ENCODE results near the gene CCDC8.
"Not testable (repeated sequence)": the region's sequence is repeated elsewhere in the genome, so short reads cannot be mapped to it uniquely, and the experiment has no call there.

The CCDC8 gene

DNA sequence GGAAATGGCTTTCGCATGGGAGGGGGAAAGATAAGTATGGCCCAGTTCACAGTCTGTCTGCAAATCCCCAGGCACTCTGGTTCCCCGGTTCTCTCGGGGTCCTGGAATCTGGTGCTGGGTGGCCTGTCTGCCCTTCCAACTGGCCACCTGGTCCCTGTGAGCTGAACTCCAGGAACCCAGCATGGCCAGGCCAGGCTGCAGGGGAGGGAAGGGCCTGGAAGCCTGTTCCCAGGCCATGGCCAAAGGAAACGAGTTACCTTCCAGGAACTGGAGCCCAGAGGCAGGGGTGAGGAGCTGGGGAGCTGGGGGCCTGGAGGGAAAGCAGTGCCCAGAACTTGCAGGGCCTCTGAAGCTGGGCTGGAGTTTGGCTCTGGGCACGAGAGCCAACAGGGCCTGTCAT is 34.5 kb upstream of the CCDC8 start:
- Histone ChIP-seq H3K4me1 (ENCODE audit: control insufficient read depth, insufficient read depth, low read length) (no peaks in the 10 kb centered on the region), H3K36me3 (ENCODE audit: control insufficient read depth, insufficient read depth, low read length) (no peaks in the 10 kb centered on the region), H3K9me3 (ENCODE audit: control insufficient read depth, low read length) (no peaks in the 10 kb centered on the region), H3K4me3 (ENCODE audit: low read length) (no peak overlapping the region), H3K9ac (ENCODE audit: low read length) (no peak overlapping the region), H3K27me3 (ENCODE audit: control insufficient read depth, insufficient read depth, low read length) (no peaks in the 10 kb centered on the region)

DNA sequence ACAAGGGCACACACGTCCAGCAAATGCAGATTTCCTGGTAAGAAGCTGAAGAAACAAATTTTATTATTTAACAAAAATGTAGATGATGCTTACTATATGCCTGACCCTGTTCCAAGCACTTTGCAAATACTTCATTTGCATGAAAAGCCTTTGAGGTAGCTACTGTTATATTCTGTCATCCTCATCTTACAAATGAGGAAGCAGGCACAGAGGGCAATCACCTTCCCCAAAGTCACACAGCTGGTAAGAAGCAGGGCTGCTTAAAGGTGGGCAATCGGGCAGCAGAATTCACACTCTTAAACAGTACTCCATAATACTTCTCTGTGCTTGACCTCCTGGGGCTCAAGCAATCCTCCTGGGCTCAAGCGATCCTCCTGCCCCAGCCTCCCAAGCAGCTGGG is 33.6 kb upstream of the CCDC8 start:
- Histone ChIP-seq H3K9me3 (ENCODE audit: control insufficient read depth, low read length) (no peaks in the 10 kb centered on the region), H3K4me1 (ENCODE audit: control insufficient read depth, insufficient read depth, low read length) (no peaks in the 10 kb centered on the region), H3K27me3 (ENCODE audit: control insufficient read depth, insufficient read depth, low read length) (no peaks in the 10 kb centered on the region), H3K9ac (ENCODE audit: low read length) (no peak overlapping the region), H3K36me3 (ENCODE audit: control insufficient read depth, insufficient read depth, low read length) (no peaks in the 10 kb centered on the region), H3K4me3 (ENCODE audit: low read length) (no peak overlapping the region)

DNA sequence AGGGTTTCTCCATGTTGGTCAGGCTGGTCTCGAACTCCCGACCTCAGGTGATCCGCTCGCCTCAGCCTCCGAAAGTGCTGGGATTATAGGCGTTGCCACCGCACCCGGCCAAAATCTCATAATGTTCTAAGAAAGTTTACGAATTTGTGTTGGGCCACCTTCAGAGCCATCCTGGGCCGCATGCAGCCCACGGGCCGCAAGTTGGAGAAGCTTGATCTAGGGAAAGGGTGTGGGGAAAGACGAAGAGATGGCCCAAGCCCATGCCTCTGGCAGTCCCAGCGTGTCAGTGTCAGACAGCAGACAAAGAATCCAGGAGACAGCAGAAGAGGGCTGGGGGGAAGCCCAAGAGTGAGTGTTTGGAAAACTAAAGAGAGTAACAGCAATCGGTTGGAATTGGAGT is 32.7 kb upstream of the CCDC8 start:
- no peak overlapping the region for H3K4me3 ChIP-seq (ENCODE audit: low read length)
- H3K9ac ChIP-seq (ENCODE audit: low read length), result no peak overlapping the region
- H3K36me3 ChIP-seq (ENCODE audit: control insufficient read depth, insufficient read depth, low read length), result no peaks in the 10 kb centered on the region
- H3K4me1 ChIP-seq (ENCODE audit: control insufficient read depth, insufficient read depth, low read length), result no peaks in the 10 kb centered on the region
- H3K9me3 ChIP-seq (ENCODE audit: control insufficient read depth, low read length), result no peaks in the 10 kb centered on the region
- H3K27me3 ChIP-seq (ENCODE audit: control insufficient read depth, insufficient read depth, low read length), result no peaks in the 10 kb centered on the region

DNA sequence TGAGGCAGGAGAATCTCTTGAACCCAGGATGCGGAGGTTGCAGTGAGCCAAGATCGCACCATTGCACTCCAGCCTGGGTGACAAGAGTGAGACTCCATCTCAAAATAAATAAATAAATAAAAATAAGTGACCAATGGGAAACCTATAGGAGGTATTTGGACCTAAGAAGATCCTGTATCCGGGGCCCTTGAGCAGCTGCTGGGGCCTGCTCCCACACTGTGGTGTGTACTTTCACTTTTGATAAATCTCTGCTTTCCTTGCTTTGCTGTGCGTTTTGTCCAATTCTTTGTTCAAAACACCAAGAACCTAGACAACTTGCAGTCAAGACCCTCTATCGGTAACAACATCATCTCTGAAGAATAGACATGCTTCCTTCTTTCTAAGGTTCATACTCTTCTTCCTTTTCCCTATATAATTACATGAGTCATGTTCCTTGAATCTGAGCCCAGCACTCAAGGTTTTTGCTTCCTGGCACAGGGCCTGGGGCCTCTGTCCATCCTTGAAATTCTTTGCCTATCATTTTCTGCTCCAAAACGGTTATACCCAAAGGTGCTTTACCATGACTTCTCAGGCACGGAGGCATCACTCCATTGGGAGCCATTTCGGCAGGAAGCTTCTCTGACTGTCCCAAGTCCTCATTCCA is 29.6 kb upstream of the CCDC8 start:
- no peaks in the 10 kb centered on the region for H3K27me3 ChIP-seq (ENCODE audit: control insufficient read depth, insufficient read depth, low read length)
- H3K9ac ChIP-seq (ENCODE audit: low read length), result no peak overlapping the region
- H3K4me1 ChIP-seq (ENCODE audit: control insufficient read depth, insufficient read depth, low read length), result no peaks in the 10 kb centered on the region
- H3K36me3 ChIP-seq (ENCODE audit: control insufficient read depth, insufficient read depth, low read length), result no peaks in the 10 kb centered on the region
- no peak overlapping the region for H3K4me3 ChIP-seq (ENCODE audit: low read length)
- H3K9me3 ChIP-seq (ENCODE audit: control insufficient read depth, low read length), result no peaks in the 10 kb centered on the region

DNA sequence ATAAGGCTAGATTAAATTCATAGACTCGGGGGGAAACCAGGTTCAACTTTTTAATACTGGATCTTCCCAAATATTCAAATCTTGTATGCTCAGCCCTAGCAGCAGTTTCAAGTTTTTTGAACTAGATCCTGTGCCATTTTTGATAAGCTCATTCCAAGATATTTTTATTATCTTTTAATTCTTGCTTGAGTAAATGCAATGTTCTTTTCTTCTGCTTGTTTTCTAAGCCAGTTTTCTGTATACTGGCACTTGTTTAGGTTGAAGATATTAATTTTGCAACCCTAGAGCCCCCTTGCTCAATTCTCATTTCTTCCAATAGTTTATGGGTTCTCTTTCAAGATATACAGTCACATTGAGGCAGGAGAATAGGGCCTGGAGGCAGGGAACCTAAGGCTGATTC is 28.5 kb upstream of the CCDC8 start:
- Histone ChIP-seq H3K36me3 (ENCODE audit: control insufficient read depth, insufficient read depth, low read length) (no peaks in the 10 kb centered on the region), H3K4me1 (ENCODE audit: control insufficient read depth, insufficient read depth, low read length) (no peaks in the 10 kb centered on the region), H3K27me3 (ENCODE audit: control insufficient read depth, insufficient read depth, low read length) (no peaks in the 10 kb centered on the region), H3K9ac (ENCODE audit: low read length) (no peak overlapping the region), H3K4me3 (ENCODE audit: low read length) (no peak overlapping the region), H3K9me3 (ENCODE audit: control insufficient read depth, low read length) (no peaks in the 10 kb centered on the region)

DNA sequence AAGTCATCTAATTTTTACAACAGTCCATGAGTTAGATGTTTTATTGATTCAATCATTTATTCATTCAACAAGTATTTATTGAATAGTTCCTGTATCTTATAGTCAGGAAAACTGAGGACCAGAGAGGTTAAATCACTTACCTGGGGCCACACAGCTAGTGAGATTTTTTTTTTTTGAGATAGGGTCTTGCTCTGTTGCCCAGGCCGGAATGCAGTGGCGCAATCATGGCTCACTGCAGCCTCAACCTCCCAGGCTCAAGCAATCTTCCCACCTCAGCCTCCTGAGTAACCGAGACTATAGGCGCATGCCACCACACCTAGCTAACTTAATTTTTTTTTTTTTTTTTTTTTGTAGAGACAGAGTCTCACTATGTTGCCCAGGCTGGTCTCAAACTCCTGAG is 22.3 kb upstream of the CCDC8 start:
- not testable (repeated sequence) for H3K4me3 ChIP-seq (ENCODE audit: low read length); H3K27me3 ChIP-seq (ENCODE audit: control insufficient read depth, insufficient read depth, low read length)

DNA sequence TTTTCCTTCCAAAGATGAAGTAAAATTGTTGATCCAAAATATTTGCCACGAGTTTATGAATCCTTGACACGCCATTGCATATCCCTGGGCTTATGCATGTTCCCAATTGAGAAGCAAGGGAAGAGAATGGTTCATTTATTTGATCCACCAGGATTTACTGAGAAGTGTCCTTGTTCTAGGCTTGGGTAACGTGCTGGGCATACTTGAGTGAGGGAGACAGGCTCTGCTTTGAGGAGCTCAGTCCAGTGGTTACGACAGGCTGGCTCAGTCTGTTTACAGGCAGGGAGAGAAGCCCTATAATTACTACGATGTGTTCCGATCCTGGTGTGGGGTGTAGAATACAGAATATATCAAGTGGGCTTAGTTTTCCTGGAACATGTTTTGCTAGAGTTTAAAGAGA is 21.6 kb upstream of the CCDC8 start:
- H3K4me3 ChIP-seq (ENCODE audit: low read length), result no peak overlapping the region
- no peak overlapping the region for H3K9ac ChIP-seq (ENCODE audit: low read length)
- H3K36me3 ChIP-seq (ENCODE audit: control insufficient read depth, insufficient read depth, low read length), result no peaks in the 10 kb centered on the region
- peaks cover 1% of the 10 kb centered on the region for H3K27me3 ChIP-seq (ENCODE audit: control insufficient read depth, insufficient read depth, low read length)
- no peaks in the 10 kb centered on the region for H3K9me3 ChIP-seq (ENCODE audit: control insufficient read depth, low read length)
- no peaks in the 10 kb centered on the region for H3K4me1 ChIP-seq (ENCODE audit: control insufficient read depth, insufficient read depth, low read length)

More for the DNA sequence above, 22.3 kb upstream of the CCDC8 start:
- not testable (repeated sequence) for H3K9ac ChIP-seq (ENCODE audit: low read length); H3K4me1 ChIP-seq (ENCODE audit: control insufficient read depth, insufficient read depth, low read length); H3K36me3 ChIP-seq (ENCODE audit: control insufficient read depth, insufficient read depth, low read length); H3K9me3 ChIP-seq (ENCODE audit: control insufficient read depth, low read length)

DNA sequence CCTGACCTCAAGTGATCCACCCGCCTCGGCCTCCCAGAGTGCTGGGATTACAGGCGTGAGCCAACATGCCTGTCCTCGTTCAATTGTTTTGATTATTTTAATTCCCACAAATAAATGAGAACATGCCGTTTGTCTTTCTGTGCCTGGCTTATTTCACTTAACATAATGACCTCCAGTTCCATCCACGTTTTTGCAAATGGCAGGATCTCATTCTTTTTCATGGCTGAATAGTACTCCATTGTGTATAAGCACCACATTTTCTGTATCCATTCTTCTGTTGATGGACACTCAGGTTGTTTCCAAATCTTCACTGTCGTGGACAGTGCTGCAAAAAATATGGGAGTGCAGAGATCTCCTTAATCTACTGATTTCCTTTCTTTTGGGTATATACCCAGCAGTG is 20.1 kb upstream of the CCDC8 start:
- H3K27me3 ChIP-seq (ENCODE audit: control insufficient read depth, insufficient read depth, low read length), result peaks cover 12% of the 10 kb centered on the region
- not testable (repeated sequence) for H3K4me3 ChIP-seq (ENCODE audit: low read length); H3K4me1 ChIP-seq (ENCODE audit: control insufficient read depth, insufficient read depth, low read length); H3K36me3 ChIP-seq (ENCODE audit: control insufficient read depth, insufficient read depth, low read length); H3K9me3 ChIP-seq (ENCODE audit: control insufficient read depth, low read length); H3K9ac ChIP-seq (ENCODE audit: low read length)

DNA sequence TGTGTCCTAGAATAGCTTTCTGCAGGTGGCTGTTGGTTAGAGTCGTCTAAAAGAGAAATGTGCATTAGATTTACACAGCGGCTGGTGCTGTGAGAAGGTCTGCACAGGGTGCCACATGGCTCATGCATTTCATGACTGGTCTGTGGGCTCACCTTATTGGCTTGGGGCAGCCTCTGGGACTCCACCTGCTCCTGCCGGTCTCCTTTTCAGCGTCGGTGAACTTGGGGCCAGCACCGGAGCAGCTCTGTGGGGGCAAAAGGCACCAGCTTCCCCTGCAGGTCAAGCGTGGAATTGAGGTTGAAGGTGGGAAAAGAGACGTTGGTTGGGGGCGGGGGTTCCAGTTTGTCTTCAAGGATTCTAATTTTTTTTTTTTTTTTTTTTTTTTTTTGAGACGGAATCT is 18.5 kb upstream of the CCDC8 start:
- H3K36me3 ChIP-seq (ENCODE audit: control insufficient read depth, insufficient read depth, low read length), result no peaks in the 10 kb centered on the region

DNA sequence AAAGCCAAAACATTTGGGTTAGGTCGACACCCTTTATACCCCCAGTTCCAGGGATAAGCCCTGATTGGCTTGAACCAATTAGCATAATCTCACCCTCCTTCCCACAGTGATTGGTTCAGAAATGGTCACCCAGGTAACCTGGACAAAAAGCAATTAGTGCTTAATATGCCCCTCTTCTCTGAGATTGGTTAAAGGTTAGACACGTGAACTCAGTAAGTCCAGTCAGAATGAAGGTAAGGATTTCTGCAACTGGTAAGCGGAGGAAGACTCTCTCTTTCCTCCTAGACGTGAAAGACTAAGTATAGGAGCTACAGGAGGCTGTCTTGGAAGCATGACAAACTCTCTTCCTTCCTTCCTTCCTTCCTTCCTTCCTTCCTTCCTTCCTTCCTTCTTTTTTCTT is 16.6 kb upstream of the CCDC8 start:
- no peaks in the 10 kb centered on the region for H3K9me3 ChIP-seq (ENCODE audit: control insufficient read depth, low read length)
- H3K9ac ChIP-seq (ENCODE audit: low read length), result no peak overlapping the region
- no peaks in the 10 kb centered on the region for H3K36me3 ChIP-seq (ENCODE audit: control insufficient read depth, insufficient read depth, low read length)
- peaks cover 37% of the 10 kb centered on the region for H3K27me3 ChIP-seq (ENCODE audit: control insufficient read depth, insufficient read depth, low read length)
- H3K4me3 ChIP-seq (ENCODE audit: low read length), result no peak overlapping the region
- peaks cover 5% of the 10 kb centered on the region for H3K4me1 ChIP-seq (ENCODE audit: control insufficient read depth, insufficient read depth, low read length)

More for the DNA sequence above, 18.5 kb upstream of the CCDC8 start:
- Histone ChIP-seq H3K4me3 (ENCODE audit: low read length) (no peak overlapping the region), H3K4me1 (ENCODE audit: control insufficient read depth, insufficient read depth, low read length) (peaks cover 2% of the 10 kb centered on the region), H3K9ac (ENCODE audit: low read length) (no peak overlapping the region), H3K9me3 (ENCODE audit: control insufficient read depth, low read length) (no peaks in the 10 kb centered on the region), H3K27me3 (ENCODE audit: control insufficient read depth, insufficient read depth, low read length) (peaks cover 29% of the 10 kb centered on the region)

DNA sequence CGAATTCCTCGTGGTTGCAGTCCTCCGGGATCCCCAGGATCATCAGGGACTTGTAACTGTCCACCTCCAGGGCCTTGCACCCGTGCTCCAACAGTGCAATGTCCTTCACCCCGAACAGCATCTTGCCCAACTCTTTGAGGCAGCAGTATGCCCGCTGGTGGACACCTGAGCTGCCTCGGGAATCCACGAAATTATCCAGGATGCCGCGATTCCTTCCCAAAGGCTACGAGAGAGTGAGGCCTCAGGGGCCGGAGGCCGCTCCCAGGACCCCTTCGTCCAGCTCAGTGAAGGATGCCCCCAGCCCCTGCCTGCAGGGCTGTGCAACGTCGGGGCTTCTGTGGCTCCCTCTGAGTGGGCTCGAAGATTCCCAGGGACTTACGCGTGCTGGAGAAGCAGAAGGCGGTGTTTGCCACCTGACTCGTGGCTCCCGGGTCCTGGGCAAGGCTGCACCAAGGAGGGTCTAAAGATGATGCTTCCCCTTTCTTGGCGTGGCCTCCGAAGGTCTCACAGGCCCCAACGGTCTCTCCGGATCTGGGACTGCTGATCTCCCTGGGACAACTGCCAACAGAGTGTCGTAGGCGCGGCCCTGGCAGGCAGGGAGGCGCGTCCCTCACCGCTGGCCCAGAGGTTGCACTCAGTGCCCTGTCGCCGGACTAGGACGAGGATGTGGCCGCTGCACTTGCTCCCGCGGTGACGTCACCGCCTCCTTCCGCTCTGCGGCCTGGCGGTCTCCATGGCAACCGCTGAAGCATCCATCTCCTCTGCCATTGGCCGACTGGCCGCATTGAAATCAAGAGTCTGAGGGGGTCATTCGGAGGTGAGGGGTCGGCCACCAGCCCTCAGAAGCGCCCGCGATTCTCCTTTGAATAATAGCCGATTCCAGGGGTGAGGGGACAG is 15.1 kb upstream of the CCDC8 start, which contains the start of gene PNMA8C:
Gene PNMA8C, minus strand, starts transcription at position 698 of the 897 bp plus-strand sequence. Its CDS starts 577 bp downstream, at position 121.
- Histone ChIP-seq H3K4me3 (ENCODE audit: low read length) (no peak within 1 kb of the TSS), H3K27me3 (ENCODE audit: control insufficient read depth, insufficient read depth, low read length) (peaks cover 37% of the 10 kb centered on the region), H3K9me3 (ENCODE audit: control insufficient read depth, low read length) (no peaks in the 10 kb centered on the region), H3K36me3 (ENCODE audit: control insufficient read depth, insufficient read depth, low read length) (no peaks in the 10 kb centered on the region), H3K4me1 (ENCODE audit: control insufficient read depth, insufficient read depth, low read length) (peaks cover 5% of the 10 kb centered on the region), H3K9ac (ENCODE audit: low read length) (no peak within 1 kb of the TSS)

DNA sequence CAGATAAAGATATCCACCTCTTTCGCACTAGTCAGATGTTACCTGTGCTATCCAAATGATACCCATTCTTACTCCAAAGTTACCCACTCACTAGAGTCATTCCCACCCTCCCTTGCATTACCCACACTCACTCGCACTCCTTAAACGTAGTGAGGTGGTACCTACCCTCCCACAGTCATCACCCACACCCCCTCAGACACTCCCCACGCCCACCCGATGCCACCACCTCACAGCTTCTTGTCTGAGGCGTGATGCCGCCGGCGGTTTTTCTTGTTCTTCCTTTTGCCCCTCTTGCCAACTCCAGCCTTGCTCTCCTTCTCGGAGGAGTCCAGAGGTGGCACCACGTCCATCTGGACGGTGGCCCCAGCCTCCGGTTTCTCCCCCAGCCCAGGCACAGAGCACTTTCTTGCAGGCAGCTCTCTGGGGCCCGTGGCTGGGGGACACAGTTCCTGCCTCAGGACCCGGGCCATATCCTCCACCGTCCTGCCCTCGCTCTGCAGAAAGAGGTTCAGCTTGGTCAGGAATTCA is 14.2 kb upstream of the CCDC8 start:
- Histone ChIP-seq H3K4me3 (ENCODE audit: low read length) (no peak overlapping the region), H3K9ac (ENCODE audit: low read length) (no peak overlapping the region), H3K4me1 (ENCODE audit: control insufficient read depth, insufficient read depth, low read length) (peaks cover 5% of the 10 kb centered on the region), H3K36me3 (ENCODE audit: control insufficient read depth, insufficient read depth, low read length) (no peaks in the 10 kb centered on the region), H3K9me3 (ENCODE audit: control insufficient read depth, low read length) (no peaks in the 10 kb centered on the region), H3K27me3 (ENCODE audit: control insufficient read depth, insufficient read depth, low read length) (peaks cover 37% of the 10 kb centered on the region)

Data from mucosa of stomach (tissue), 1 donor.